Measurements from ENCODE around the gene STAB1.

The STAB1 gene

DNA sequence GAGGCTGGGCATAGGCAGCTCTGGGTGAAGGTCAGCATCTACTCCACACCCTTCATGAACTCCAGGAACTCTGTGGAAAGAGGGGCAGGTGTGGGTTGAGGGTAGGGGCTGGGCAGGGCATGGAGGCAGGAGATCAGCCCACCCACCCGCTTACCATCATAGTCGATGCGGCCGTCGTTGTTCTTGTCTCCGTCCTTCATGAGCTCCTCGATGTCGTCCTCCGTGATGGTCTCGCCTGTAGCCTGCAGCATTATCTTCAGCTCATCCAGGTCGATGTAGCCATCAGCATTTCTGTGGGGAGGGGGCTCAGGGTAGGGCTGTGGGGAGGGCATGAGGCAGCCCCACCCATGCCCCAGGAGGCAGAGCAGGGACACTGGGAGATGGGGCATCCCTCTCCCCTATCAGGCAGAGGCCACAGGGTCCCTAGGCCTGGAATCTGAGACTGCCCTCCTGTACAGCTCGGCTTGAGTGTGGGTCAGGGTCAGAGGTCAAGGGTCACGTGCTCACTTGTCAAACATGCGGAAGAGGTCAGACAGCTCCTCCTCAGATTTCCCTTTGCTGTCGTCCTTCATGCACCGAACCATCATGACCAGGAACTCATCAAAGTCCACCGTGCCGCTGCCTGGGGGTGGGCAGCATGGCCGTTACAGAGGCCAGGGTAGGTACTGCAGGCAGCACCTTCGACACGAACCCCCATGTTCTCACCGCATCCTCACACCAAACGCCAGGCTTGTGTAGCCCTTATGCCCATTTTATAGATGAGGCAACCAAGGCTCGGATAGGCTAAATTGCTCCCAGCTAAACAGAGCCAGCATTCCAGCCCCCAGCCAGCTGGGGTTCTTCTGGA, 43.7 kb upstream of the STAB1 start:
- ATAC-seq: no peak
- TF ChIP-seq ZNF8 (CRISPR knock-in tag; IDR thresholded peaks at IDR 0.05) (no peak), ISL1 (CRISPR knock-in tag; IDR thresholded peaks at IDR 0.05) (no peak), ARNTL (CRISPR knock-in tag; IDR thresholded peaks at IDR 0.05; ENCODE audit: borderline replicate concordance, low read depth) (no peak), SNAI2 (CRISPR knock-in tag; IDR thresholded peaks at IDR 0.05) (no peak), CSDC2 (CRISPR knock-in tag; IDR thresholded peaks at IDR 0.05) (no peak), ZC3H10 (CRISPR knock-in tag; IDR thresholded peaks at IDR 0.05) (no peak)

DNA sequence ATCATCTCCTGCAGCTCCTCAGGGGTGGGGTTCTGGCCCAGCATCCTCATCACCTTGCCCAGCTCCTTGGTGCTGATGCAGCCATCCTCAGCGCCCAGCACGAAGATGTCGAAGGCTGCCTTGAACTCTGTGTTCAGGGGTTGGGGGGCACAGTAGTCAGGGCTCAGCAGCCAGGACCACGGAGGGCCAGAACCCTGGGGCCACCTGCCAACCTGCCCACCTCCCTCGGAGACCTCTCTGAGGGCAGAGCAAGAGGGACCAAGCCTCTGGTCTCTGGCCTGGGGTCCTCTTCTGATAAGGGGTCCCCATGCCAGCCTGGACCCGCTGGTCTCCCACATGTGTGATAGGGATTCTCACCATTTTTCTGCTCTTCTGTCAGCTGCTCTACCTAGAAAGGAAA, 43.0 kb upstream of the STAB1 start:
- TF ChIP-seq ZFP3 (CRISPR knock-in tag; IDR thresholded peaks at IDR 0.05): no peak
- no peak for TF ChIP-seq ZNF565 (CRISPR knock-in tag; conservative IDR thresholded peaks at IDR 0.05; ENCODE audit: low read depth)
- TF ChIP-seq ZC3H10 (CRISPR knock-in tag; IDR thresholded peaks at IDR 0.05): no peak
- TF ChIP-seq OSR1 (CRISPR knock-in tag; IDR thresholded peaks at IDR 0.05): no peak
- TF ChIP-seq ZFP30 (CRISPR knock-in tag; IDR thresholded peaks at IDR 0.05): no peak
- no peak for TF ChIP-seq ARNTL (CRISPR knock-in tag; IDR thresholded peaks at IDR 0.05; ENCODE audit: borderline replicate concordance, low read depth)
- TF ChIP-seq TCF4 (CRISPR knock-in tag; IDR thresholded peaks at IDR 0.05; ENCODE audit: borderline replicate concordance): no peak
- TF ChIP-seq ISL1 (CRISPR knock-in tag; IDR thresholded peaks at IDR 0.05): no peak
- no peak for TF ChIP-seq BACH2 (CRISPR knock-in tag; IDR thresholded peaks at IDR 0.05; ENCODE audit: borderline replicate concordance)
- no peak for ATAC-seq

DNA sequence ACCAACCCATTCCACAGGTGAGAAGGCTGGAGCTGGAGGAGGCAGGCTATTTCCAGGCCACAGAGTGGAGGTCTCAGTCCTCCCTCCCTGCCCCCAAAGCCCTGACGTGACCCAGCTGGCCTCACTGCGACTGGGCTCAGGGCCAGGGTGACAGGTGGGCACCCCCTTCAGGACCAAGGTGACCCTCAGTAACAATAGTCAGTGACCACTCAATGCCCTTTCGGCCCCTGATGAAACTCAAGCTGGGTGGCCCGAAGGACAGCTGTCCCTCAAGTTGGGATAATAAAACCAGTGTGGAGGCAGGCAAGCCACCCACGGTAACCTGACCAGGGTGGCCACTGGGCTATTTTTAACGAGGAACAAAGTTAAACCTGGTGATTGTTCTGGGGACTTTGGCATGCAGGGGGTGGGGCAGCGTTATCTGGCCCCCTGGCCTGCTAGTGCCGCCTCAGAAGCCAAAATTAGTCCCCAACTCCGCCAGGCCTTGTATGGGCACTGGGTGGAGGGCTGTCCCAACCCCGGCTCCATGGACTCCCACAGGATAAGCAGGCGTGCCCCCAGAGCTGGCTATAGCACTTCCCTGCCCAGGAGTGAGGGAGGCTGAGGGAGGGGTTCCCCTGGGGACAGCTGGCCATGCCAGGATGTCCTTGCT, 42.4 kb upstream of the STAB1 start:
- TF ChIP-seq, protein P1, sequence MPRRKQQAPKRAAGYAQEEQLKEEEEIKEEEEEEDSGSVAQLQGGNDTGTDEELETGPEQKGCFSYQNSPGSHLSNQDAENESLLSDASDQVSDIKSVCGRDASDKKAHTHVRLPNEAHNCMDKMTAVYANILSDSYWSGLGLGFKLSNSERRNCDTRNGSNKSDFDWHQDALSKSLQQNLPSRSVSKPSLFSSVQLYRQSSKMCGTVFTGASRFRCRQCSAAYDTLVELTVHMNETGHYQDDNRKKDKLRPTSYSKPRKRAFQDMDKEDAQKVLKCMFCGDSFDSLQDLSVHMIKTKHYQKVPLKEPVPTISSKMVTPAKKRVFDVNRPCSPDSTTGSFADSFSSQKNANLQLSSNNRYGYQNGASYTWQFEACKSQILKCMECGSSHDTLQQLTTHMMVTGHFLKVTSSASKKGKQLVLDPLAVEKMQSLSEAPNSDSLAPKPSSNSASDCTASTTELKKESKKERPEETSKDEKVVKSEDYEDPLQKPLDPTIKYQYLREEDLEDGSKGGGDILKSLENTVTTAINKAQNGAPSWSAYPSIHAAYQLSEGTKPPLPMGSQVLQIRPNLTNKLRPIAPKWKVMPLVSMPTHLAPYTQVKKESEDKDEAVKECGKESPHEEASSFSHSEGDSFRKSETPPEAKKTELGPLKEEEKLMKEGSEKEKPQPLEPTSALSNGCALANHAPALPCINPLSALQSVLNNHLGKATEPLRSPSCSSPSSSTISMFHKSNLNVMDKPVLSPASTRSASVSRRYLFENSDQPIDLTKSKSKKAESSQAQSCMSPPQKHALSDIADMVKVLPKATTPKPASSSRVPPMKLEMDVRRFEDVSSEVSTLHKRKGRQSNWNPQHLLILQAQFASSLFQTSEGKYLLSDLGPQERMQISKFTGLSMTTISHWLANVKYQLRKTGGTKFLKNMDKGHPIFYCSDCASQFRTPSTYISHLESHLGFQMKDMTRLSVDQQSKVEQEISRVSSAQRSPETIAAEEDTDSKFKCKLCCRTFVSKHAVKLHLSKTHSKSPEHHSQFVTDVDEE (CRISPR knock-in tag; IDR thresholded peaks at IDR 0.05): no peak
- TF ChIP-seq BACH2 (CRISPR knock-in tag; IDR thresholded peaks at IDR 0.05; ENCODE audit: borderline replicate concordance) (no peak), RARB (CRISPR knock-in tag; IDR thresholded peaks at IDR 0.05) (no peak), ZFP3 (CRISPR knock-in tag; IDR thresholded peaks at IDR 0.05) (no peak), ARNTL (CRISPR knock-in tag; IDR thresholded peaks at IDR 0.05; ENCODE audit: borderline replicate concordance, low read depth) (no peak), ZFP30 (CRISPR knock-in tag; IDR thresholded peaks at IDR 0.05) (no peak), PPARA (CRISPR knock-in tag; IDR thresholded peaks at IDR 0.05; ENCODE audit: borderline replicate concordance) (no peak), ESRRG (CRISPR knock-in tag; IDR thresholded peaks at IDR 0.05) (no peak), ZNF70 (CRISPR knock-in tag; IDR thresholded peaks at IDR 0.05) (no peak), CSDC2 (CRISPR knock-in tag; IDR thresholded peaks at IDR 0.05) (no peak), ZNF8 (CRISPR knock-in tag; IDR thresholded peaks at IDR 0.05) (no peak), ZC3H10 (CRISPR knock-in tag; IDR thresholded peaks at IDR 0.05) (no peak), ZNF565 (CRISPR knock-in tag; conservative IDR thresholded peaks at IDR 0.05; ENCODE audit: low read depth) (no peak)
- TF ChIP-seq, protein P2, sequence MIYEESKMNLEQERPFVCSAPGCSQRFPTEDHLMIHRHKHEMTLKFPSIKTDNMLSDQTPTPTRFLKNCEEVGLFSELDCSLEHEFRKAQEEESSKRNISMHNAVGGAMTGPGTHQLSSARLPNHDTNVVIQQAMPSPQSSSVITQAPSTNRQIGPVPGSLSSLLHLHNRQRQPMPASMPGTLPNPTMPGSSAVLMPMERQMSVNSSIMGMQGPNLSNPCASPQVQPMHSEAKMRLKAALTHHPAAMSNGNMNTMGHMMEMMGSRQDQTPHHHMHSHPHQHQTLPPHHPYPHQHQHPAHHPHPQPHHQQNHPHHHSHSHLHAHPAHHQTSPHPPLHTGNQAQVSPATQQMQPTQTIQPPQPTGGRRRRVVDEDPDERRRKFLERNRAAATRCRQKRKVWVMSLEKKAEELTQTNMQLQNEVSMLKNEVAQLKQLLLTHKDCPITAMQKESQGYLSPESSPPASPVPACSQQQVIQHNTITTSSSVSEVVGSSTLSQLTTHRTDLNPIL (CRISPR knock-in tag; IDR thresholded peaks at IDR 0.05; ENCODE audit: low read depth): no peak
- TF ChIP-seq, protein P3, sequence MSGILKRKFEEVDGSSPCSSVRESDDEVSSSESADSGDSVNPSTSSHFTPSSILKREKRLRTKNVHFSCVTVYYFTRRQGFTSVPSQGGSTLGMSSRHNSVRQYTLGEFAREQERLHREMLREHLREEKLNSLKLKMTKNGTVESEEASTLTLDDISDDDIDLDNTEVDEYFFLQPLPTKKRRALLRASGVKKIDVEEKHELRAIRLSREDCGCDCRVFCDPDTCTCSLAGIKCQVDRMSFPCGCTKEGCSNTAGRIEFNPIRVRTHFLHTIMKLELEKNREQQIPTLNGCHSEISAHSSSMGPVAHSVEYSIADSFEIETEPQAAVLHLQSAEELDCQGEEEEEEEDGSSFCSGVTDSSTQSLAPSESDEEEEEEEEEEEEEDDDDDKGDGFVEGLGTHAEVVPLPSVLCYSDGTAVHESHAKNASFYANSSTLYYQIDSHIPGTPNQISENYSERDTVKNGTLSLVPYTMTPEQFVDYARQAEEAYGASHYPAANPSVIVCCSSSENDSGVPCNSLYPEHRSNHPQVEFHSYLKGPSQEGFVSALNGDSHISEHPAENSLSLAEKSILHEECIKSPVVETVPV (CRISPR knock-in tag; IDR thresholded peaks at IDR 0.05): no peak
- TF ChIP-seq, protein P4, sequence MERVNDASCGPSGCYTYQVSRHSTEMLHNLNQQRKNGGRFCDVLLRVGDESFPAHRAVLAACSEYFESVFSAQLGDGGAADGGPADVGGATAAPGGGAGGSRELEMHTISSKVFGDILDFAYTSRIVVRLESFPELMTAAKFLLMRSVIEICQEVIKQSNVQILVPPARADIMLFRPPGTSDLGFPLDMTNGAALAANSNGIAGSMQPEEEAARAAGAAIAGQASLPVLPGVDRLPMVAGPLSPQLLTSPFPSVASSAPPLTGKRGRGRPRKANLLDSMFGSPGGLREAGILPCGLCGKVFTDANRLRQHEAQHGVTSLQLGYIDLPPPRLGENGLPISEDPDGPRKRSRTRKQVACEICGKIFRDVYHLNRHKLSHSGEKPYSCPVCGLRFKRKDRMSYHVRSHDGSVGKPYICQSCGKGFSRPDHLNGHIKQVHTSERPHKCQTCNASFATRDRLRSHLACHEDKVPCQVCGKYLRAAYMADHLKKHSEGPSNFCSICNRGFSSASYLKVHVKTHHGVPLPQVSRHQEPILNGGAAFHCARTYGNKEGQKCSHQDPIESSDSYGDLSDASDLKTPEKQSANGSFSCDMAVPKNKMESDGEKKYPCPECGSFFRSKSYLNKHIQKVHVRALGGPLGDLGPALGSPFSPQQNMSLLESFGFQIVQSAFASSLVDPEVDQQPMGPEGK (CRISPR knock-in tag; IDR thresholded peaks at IDR 0.05; ENCODE audit: borderline replicate concordance): no peak
- TF ChIP-seq, protein P5, sequence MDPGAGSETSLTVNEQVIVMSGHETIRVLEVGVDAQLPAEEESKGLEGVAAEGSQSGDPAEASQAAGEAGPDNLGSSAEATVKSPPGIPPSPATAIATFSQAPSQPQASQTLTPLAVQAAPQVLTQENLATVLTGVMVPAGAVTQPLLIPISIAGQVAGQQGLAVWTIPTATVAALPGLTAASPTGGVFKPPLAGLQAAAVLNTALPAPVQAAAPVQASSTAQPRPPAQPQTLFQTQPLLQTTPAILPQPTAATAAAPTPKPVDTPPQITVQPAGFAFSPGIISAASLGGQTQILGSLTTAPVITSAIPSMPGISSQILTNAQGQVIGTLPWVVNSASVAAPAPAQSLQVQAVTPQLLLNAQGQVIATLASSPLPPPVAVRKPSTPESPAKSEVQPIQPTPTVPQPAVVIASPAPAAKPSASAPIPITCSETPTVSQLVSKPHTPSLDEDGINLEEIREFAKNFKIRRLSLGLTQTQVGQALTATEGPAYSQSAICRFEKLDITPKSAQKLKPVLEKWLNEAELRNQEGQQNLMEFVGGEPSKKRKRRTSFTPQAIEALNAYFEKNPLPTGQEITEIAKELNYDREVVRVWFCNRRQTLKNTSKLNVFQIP (CRISPR knock-in tag; IDR thresholded peaks at IDR 0.05; ENCODE audit: borderline replicate concordance, low read depth): no peak
- no peak for ATAC-seq
